Upper lobe of left lung (tissue), 4 donors: ENCODE results near the gene CCDC174.

Experiments
- EP300 ChIP-seq, 4 donors: sonication (generic); formaldehyde crosslinking; IDR thresholded peaks; one replicate each; pipeline ENCODE4 v1.5.1; 2017; ENCODE audit warnings: antibody characterized with exemption in 4 of 4, control low read depth in 2 of 4
- POLR2A ChIP-seq, 4 donors: fragments of 450-650 bp; IDR thresholded peaks; one replicate each; pipeline ENCODE4 v1.5.1; 2016 to 2017; ENCODE audit warnings: antibody characterized with exemption in 4 of 4, mild to moderate bottlenecking in 2 of 4
- POLR2AphosphoS5 ChIP-seq, 2 donors: sonication (generic); formaldehyde crosslinking; IDR thresholded peaks; one replicate each; pipeline ENCODE4 v1.5.1; 2017; ENCODE audit warnings: antibody characterized with exemption in 2 of 2
- TF ChIP-seq, protein P1 (sequence below), 6 experiments: fragments of 450-650 bp in 4 of 6; fragments of 200-600 bp in 2 of 6; sonication (generic) in 2 of 6; IDR thresholded peaks; one replicate each; pipeline ENCODE4 v1.5.1; 2016 to 2019; ENCODE audit warnings: antibody characterized with exemption in 6 of 6

DNA sequence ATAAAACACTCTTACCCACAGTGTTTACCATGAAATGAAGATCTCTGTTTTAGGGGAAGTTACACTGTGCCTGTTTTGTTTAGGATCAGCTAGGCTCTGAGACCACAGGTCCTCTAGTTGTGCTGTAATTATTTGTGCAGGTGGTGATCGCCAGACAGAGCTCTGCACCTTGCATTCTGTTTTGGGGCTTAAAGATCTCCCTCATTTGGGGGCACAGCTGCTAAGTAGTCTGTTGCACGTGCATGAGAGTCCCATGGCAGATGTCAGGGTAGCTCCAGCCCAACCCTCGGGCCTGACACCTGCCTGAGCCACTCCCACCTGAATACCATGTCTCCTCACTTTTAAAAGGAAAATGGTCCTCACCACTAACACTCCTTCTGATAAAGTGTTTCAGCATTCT, 35.8 kb downstream of the CCDC174 start:
- TF ChIP-seq, protein P1, sequence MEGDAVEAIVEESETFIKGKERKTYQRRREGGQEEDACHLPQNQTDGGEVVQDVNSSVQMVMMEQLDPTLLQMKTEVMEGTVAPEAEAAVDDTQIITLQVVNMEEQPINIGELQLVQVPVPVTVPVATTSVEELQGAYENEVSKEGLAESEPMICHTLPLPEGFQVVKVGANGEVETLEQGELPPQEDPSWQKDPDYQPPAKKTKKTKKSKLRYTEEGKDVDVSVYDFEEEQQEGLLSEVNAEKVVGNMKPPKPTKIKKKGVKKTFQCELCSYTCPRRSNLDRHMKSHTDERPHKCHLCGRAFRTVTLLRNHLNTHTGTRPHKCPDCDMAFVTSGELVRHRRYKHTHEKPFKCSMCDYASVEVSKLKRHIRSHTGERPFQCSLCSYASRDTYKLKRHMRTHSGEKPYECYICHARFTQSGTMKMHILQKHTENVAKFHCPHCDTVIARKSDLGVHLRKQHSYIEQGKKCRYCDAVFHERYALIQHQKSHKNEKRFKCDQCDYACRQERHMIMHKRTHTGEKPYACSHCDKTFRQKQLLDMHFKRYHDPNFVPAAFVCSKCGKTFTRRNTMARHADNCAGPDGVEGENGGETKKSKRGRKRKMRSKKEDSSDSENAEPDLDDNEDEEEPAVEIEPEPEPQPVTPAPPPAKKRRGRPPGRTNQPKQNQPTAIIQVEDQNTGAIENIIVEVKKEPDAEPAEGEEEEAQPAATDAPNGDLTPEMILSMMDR (IDR thresholded peaks at IDR 0.05) = no peak
- TF ChIP-seq EP300 (IDR thresholded peaks at IDR 0.05) (no peak), POLR2AphosphoS5 (IDR thresholded peaks at IDR 0.05) (no peak), POLR2A (IDR thresholded peaks at IDR 0.05) (no peak)
